GM19023 (cell line): ENCODE data around the gene FGF23.

ENCODE experiments used
- ATAC-seq: cut with Tn5 transposase; IDR thresholded peaks from one replicate; pipeline ENCODE4 v1.9.1; 2021; ENCODE audit warnings: mild to moderate bottlenecking, moderate library complexity; ENCODE audit not compliant: unreplicated experiment

Gene FGF23

GRCh38 chr12:4386801-4387200 lies 7.3 kb upstream of the FGF23 start:
- ATAC-seq: no peak

GRCh38 chr12:4383304-4383865 lies 3.9 kb upstream of the FGF23 start:
- no peak for ATAC-seq

GRCh38 chr12:4380332-4380731 lies 820 bp upstream of the FGF23 start:
- ATAC-seq: no peak

DNA sequence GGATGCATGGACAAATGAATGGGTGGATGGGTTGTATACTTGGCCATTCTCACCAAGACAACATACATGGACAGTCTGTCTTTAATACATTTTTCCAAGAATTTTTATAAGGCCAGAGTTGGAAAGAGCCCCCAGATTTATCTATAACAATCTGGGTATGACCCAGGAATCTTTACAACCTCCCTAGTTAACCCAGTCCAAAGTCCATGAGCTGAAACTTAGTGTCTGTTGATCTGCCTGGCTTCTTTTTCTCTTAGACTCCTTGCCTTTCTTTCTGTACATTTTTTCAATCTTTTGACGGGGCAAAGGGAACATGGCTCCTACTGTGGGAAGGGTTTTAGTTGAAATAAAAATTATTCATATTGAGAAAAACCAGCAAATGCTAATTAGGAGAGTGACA lies 740 bp downstream of the FGF23 start:
- no peak for ATAC-seq

GRCh38 chr12:4375449-4375848 lies 4.1 kb downstream of the FGF23 start:
- no peak for ATAC-seq

DNA sequence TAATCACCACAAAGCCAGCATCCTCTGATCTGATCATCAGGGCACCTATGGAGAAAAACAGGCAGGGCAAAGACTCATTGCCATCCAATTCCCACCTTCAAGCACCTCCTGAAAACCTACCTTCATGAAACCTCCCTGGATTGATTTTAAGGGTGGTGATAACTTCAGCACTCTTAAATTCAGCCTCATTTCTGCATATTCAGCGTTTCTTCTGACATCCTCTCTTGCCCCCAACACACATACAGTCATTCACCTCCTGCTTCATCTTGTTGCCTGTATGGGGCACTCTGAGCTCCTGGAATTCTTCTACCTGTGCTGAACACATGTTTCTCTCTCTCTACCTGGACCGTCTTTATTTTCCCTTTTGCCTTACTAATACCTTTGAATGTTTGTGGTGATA lies 6.9 kb downstream of the FGF23 start:
- no peak for ATAC-seq

- no peak for ATAC-seq
These were observed 9.2 kb downstream of the FGF23 start for GRCh38 chr12:4370265-4370664.

- ATAC-seq: no peak
These were observed 10.0 kb downstream of the FGF23 start for GRCh38 chr12:4369548-4369947.

GRCh38 chr12:4366090-4366489 lies 13.4 kb downstream of the FGF23 start:
- no peak for ATAC-seq

DNA sequence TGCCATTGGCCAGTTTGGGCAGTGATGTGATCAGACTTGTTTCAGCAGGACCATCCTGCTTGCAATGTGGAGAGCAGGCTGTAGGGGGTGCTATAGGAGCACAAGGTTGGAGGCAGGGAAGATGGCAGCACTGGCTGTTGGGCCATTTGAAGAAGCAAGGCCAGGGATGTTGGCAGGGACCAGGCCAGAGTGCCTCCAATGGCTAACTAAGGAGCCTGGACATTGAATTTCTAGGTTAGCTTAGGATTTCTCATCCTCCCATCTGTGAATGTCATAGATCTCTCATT lies 23.5 kb downstream of the FGF23 start:
- ATAC-seq: no peak

DNA sequence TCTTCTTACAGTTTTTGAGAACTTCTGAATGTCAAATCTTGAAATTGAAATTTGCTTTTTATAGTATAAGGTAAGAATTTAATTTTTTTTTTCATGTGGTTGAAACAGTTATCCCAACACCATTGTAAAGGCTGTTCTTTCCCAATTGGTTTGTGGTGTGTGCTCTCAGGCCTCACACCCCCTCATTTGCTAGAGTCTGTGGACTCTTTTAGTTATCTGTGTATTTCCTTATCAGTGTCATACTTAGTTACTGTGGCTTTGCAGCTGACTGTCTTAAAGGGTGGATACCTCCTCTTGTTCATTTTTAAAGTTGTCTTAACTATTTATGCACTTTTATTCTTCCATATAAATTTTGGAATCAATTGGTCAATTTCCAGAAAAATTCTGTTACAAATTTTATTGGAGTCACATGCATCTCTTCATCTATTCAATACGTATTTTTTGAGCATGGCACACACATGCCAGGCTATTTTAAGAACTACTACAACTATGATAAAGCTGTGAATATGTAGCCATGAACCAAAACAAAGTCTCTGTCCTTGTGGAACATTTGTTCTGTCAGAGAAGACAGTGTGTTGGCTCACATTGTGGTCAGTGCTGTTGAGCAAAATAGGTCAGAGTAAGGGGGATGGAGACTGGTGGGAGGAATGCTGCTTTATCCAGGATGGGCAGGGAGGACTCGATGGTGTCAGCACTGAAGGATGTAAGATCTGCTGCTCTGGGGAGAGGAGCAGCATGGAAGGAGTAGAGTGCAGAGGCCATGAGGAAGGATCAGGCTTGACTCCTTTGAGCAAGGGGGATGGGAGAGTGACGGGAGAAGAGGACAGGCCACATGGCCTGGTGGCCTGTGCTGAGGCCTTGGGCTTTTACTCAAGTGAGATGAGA lies 24.1 kb downstream of the FGF23 start:
- no peak for ATAC-seq

GRCh38 chr12:4353785-4354208 lies 25.7 kb downstream of the FGF23 start:
- no peak for ATAC-seq

- no peak for ATAC-seq
These were observed 32.6 kb downstream of the FGF23 start for GRCh38 chr12:4346931-4347330.

GRCh38 chr12:4331842-4332241 lies 47.7 kb downstream of the FGF23 start:
- ATAC-seq: no peak

DNA sequence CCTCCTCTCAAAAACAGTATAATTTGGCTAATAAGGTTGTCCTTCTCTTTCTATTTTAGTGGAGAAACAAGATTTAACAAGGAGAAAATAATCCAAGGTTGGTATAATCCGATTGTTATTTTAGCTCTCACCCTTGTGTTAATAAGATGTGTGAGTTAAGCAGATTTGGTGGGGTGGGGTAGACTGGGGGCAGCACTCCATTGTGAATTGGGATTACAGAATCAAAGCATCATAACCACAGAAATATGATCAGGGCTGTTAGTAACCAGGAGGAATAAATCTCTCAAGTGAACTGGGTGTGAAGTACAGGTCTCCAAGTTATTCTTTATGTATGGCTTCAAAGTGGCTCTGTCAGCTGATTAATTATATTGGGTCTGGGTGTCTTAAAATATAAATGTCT lies 48.3 kb downstream of the FGF23 start:
- no peak for ATAC-seq

DNA sequence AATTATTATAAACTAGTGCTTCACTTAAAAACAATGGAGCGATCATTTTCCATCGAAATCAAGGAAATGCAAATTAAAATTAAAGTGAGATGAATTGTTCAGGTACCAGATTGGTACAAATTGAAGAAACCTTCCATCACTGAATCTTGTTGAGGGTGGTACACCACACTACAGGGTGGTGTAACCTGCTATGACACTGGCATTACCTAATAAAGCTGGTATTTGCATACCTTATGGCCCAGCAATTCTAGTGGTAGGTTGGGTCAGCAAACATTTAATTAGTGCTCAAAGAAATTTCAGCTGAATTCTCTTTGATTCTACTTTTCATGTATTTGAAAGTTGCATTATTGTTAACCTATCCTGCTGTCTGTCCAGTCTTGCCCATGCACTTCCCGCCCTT lies 49.3 kb downstream of the FGF23 start:
- no peak for ATAC-seq

DNA sequence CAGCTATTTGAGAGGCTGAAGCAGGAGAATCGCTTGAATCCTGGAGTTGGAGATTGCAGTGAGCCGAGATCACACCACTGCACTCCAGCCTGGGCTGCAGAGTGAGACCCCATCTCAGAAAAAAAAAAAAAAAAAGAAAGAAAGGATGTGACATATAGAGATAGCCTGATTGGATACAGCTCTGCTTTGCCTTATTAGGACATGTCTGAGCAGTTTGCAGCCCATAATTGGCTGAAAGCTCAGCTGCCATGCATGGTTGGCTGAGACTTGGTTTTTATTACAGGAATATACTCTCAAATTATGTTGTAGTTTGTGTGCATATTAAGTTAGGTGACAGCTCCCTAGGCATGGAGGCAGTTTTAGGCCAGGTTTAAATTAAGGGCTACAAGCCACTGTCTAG lies 52.2 kb downstream of the FGF23 start:
- no peak for ATAC-seq

DNA sequence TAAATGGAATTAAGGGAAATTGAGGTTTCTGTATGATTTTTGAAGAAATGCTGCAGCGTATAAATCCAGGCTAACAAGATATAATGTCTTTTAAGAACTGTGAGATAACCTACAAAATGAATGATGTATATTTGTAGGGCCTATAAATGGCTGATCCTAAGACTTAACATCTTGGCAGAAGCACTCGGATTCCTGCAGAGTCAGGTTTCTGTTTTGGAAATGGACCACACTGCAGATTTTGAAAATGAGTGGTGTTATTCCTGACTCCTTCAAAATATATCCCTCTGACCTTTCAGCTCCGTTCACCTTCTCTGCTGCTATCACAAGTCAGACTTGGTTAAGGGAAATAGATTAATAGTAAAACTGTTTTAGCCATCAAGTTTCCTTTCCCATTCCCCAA lies 53.5 kb downstream of the FGF23 start:
- no peak for ATAC-seq

GRCh38 chr12:4324366-4324765 lies 55.1 kb downstream of the FGF23 start:
- ATAC-seq: no peak

DNA sequence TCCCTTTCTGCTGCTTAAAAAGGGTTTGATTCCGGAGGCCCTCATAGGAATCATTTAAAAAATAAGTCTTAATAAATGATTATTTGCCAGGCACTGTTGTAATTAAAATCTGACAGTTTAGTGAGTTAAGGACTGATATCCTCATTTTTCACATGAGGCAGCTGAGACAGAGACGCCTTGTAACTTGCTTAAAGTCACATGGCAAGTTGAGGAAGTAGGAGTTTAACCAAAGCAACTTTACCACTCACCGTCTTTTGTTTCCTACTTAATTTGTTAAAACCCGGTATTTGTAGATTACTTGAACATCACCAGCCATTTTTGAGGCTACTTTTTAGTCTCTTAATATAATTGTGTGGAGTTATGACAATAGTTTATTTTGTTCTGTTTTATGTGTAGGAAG lies 56.1 kb downstream of the FGF23 start:
- no peak for ATAC-seq

GRCh38 chr12:4322726-4323125 lies 56.8 kb downstream of the FGF23 start:
- ATAC-seq: no peak

DNA sequence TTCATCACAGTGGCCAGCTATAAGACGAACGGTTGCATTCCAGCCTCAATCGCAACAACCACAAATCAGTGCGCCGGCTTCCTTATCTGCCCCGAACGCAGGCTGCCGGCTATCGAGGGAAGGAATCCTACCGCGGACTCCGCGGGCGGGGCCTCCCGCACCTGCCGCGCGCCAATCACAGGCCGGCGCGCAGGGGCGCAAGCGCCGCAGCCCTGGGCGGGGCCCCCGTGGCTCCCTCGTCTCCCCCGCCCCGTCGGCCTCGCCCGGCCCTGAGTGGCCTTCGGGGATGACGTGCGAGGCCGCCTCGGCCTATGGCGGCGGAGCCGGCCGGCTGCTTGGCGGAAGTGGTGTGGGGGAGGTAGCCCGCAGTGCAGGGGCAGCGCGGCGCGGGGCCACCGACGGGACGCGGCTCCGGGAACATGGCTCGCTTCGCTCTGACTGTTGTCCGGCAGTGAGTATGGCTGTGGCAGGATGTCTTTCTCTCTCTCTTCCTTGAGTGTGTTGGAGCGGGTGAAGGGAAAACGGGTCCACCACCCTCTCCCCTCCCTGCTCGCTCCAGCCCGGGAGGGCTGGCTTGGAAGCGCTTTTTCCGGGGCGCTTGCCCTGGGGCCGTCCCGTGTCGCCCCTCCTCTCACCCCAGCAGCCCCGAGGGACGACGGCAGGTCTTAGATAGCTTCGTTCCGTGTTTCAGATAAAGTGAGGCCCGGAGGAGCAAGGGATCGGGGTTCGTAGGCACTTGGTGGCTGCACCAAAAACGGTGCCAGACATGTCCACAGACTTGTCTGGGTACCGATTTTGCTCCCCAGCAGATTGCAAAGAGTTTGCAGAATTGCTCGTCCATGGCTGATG lies 58.4 kb downstream of the FGF23 start, which contains the start of gene TIGAR:
TIGAR (plus strand) TSS at position 361 of the 849 bp plus-strand sequence; CDS start at position 420, 59 bp downstream.
- ATAC-seq: peak; percentile 97
